HepG2 (cell line): Measurements from ENCODE around the gene TLE2. TPM values are rescaled to one million over a fixed set of nuclear protein-coding genes. Genes with fewer than 3 reads are reported as not detected.

Experiments
- ATF1 ChIP-seq: IDR thresholded peaks from 2 replicates; pipeline ENCODE4 v1.6.1; 2016; ENCODE audit warnings: mild to moderate bottlenecking, control low read depth
- FOXK1 ChIP-seq: sonication (generic); formaldehyde crosslinking; IDR thresholded peaks from 2 replicates; pipeline ENCODE4 v1.4.0; 2020; ENCODE audit warnings: low read depth, missing genetic modification reagents, borderline replicate concordance
- FOXK2 ChIP-seq: fragments of 450-650 bp; IDR thresholded peaks from 2 replicates; pipeline ENCODE4 v1.6.1; 2016
- GABPA ChIP-seq, 2 experiments: IDR thresholded peaks; 2 replicates each; pipeline ENCODE4 v1.6.1; 2011 to 2016; ENCODE audit warnings: low read depth in 2 of 2, low read length in 1 of 2, missing biosample characterization in 1 of 2, missing genetic modification characterization in 1 of 2
- HMGXB4 ChIP-seq, 2 experiments: sonication (generic) in 1 of 2; formaldehyde crosslinking in 1 of 2; IDR thresholded peaks; 2 replicates each; pipeline versions ENCODE4 v1.4.0 to v1.6.1; 2018 to 2020; ENCODE audit warnings: missing genetic modification reagents in 2 of 2, borderline replicate concordance in 1 of 2, low read depth in 1 of 2, mild to moderate bottlenecking in 1 of 2, missing biosample characterization in 1 of 2
- HOXD1 ChIP-seq: sonication (generic); formaldehyde crosslinking; IDR thresholded peaks from 2 replicates; pipeline ENCODE4 v1.5.0; 2020; ENCODE audit warnings: missing genetic modification reagents
- KAT2B ChIP-seq: fragments of 150-350 bp; IDR thresholded peaks from 2 replicates; pipeline ENCODE4 v1.6.1; 2014; ENCODE audit warnings: low read depth, low read length, borderline replicate concordance
- MEF2D ChIP-seq: sonication (generic); formaldehyde crosslinking; IDR thresholded peaks from 2 replicates; pipeline ENCODE4 v1.5.1; 2020; ENCODE audit warnings: mild to moderate bottlenecking, missing genetic modification reagents
- PHF20 ChIP-seq: sonication (generic); formaldehyde crosslinking; IDR thresholded peaks from 2 replicates; pipeline ENCODE4 v1.5.0; 2020; ENCODE audit warnings: mild to moderate bottlenecking, missing genetic modification reagents
- PHF21A ChIP-seq: sonication (generic); formaldehyde crosslinking; IDR thresholded peaks from 2 replicates; pipeline ENCODE4 v1.5.0; 2020; ENCODE audit warnings: mild to moderate bottlenecking, missing genetic modification reagents
- REL ChIP-seq: sonication (generic); formaldehyde crosslinking; conservative IDR thresholded peaks from 2 replicates; pipeline ENCODE4 v1.8.0; 2022; ENCODE audit warnings: mild to moderate bottlenecking, missing genetic modification reagents, moderate library complexity
- SRF ChIP-seq: IDR thresholded peaks from 2 replicates; pipeline ENCODE4 v1.6.1; 2011; ENCODE audit warnings: mild to moderate bottlenecking, low read depth, low read length, moderate library complexity
- TRAFD1 ChIP-seq: sonication (generic); formaldehyde crosslinking; IDR thresholded peaks from 2 replicates; pipeline ENCODE4 v1.5.1; 2020; ENCODE audit warnings: missing genetic modification reagents, mild to moderate bottlenecking, borderline replicate concordance
- ZBTB42 ChIP-seq: sonication (generic); formaldehyde crosslinking; IDR thresholded peaks from 2 replicates; pipeline ENCODE4 v1.5.0; 2020; ENCODE audit warnings: mild to moderate bottlenecking, missing genetic modification reagents
- ZMYM4 ChIP-seq: sonication (generic); formaldehyde crosslinking; IDR thresholded peaks from 2 replicates; pipeline ENCODE4 v1.8.1; 2023; ENCODE audit warnings: mild to moderate bottlenecking, missing genetic modification reagents
- ZNF142 ChIP-seq: sonication (generic); formaldehyde crosslinking; IDR thresholded peaks from 2 replicates; pipeline ENCODE4 v1.4.0; 2020; ENCODE audit warnings: missing genetic modification reagents
- ZNF143 ChIP-seq: sonication (generic); formaldehyde crosslinking; IDR thresholded peaks from 2 replicates; pipeline ENCODE4 v1.4.0; 2020; ENCODE audit warnings: missing genetic modification reagents
- ZNF251 ChIP-seq: sonication (generic); formaldehyde crosslinking; IDR thresholded peaks from 2 replicates; pipeline ENCODE4 v1.9.0; 2021; ENCODE audit warnings: mild to moderate bottlenecking, missing genetic modification reagents
- ZNF367 ChIP-seq: sonication (generic); formaldehyde crosslinking; IDR thresholded peaks from 2 replicates; pipeline ENCODE4 v1.4.0; 2020; ENCODE audit warnings: missing genetic modification reagents, borderline replicate concordance
- ZNF543 ChIP-seq: sonication (generic); formaldehyde crosslinking; IDR thresholded peaks from 2 replicates; pipeline ENCODE4 v1.4.0; 2020; ENCODE audit warnings: mild to moderate bottlenecking, missing genetic modification reagents
- polyA plus RNA-seq, 8 experiments: library from polyadenylated mRNA; depleted of rRNA in 3 of 8; stranded (reverse) in 7 of 8; unstranded in 1 of 8; fragments of >200 nt; fragmentation: Illumina TruSeq in 4 of 8; extraction: Trizol in 4 of 8; gene quantifications; 2 replicates each; pipeline versions ENCODE4 v1.2.1 to v1.2.3, GENCODE V29; 2011 to 2016; ENCODE audit warnings: low read depth in 4 of 8, missing spikeins in 1 of 8, mixed read lengths in 1 of 8; ENCODE audit not compliant: insufficient read depth in 1 of 8
- total RNA-seq, 5 experiments: library from RNA; depleted of rRNA; stranded (reverse); fragments of >200 nt; fragmentation: Illumina TruSeq; extraction: Trizol; gene quantifications; 2 replicates each; pipeline ENCODE4 v1.2.3, GENCODE V29; 2016; ENCODE audit warnings: low read depth in 1 of 5

TLE2 gene
- total and polyA plus RNA-seq, 2 of the 13 experiments (the other 11 are each of a cell fraction or from before 2014, with no cell fraction given): 0.07 to 0.81 TPM

- TF ChIP-seq HMGXB4 (CRISPR knock-in tag; IDR thresholded peaks at IDR 0.05; ENCODE audit: borderline replicate concordance in 1 of 2, low read depth in 1 of 2): peak; percentile 47 to 51; a peak in 1 of 4 replicates
- no peak for TF ChIP-seq ZNF251 (CRISPR knock-in tag)
- no peak for TF ChIP-seq SRF
- TF ChIP-seq ZNF142: peak; percentile 81
- no peak for TF ChIP-seq MEF2D
- no peak for TF ChIP-seq PHF21A (CRISPR knock-in tag)
- TF ChIP-seq KAT2B: no peak
- TF ChIP-seq ZBTB42: no peak
- no peak for TF ChIP-seq FOXK2
- no peak for TF ChIP-seq FOXK1 (CRISPR knock-in tag)
- TF ChIP-seq ZNF543 (CRISPR knock-in tag): no peak
- TF ChIP-seq TRAFD1 (CRISPR knock-in tag): no peak
- no peak for TF ChIP-seq ZNF143
- TF ChIP-seq GABPA (IDR thresholded peaks at IDR 0.05; ENCODE audit: low read depth, low read length): no peak
- no peak for TF ChIP-seq GABPA (CRISPR knock-in tag; IDR thresholded peaks at IDR 0.05; ENCODE audit: low read depth)
- TF ChIP-seq ATF1 (CRISPR knock-in tag): no peak
- no peak for TF ChIP-seq HOXD1 (CRISPR knock-in tag)
- no peak for TF ChIP-seq PHF20 (CRISPR knock-in tag)
- TF ChIP-seq ZMYM4 (CRISPR knock-in tag): no peak
- TF ChIP-seq REL (CRISPR knock-in tag): no peak
- no peak for TF ChIP-seq ZNF367 (CRISPR knock-in tag)
Observed at GRCh38 chr19:3075605-3076431, 46.7 kb upstream of the TLE2 start (continued).
